ENCODE results near the gene C19orf81. TPM values are rescaled to one million over a fixed set of nuclear protein-coding genes. Genes with fewer than 3 reads are reported as not detected.

The C19orf81 gene
- polyA plus RNA-seq, 1 donor (not counting 4 experiments of a cell fraction or from before 2014, with no cell fraction given), result not detected

- FAIRE-seq, result no peak
- Histone ChIP-seq H3K27me3 (ENCODE audit: control insufficient read depth, extremely low read depth, insufficient read depth, low read length) (peaks cover 7% of the 10 kb centered on the region), H3K9me3 (ENCODE audit: control insufficient read depth, low read depth, low read length) (no peaks in the 10 kb centered on the region), H3K4me2 (ENCODE audit: control insufficient read depth, extremely low read depth, insufficient read depth, low read depth, low read length) (no peak overlapping the region), H3K9ac (ENCODE audit: control insufficient read depth, extremely low read depth, insufficient read depth, low read length) (no peak overlapping the region), H2AFZ (ENCODE audit: control insufficient read depth, low read length) (no peak overlapping the region), H3K4me3 (ENCODE audit: control insufficient read depth in 2 of 3, extremely low read depth in 1 of 3, insufficient read depth in 2 of 3, low read depth in 1 of 3, low read length in 3 of 3) (no peak overlapping the region), H4K20me1 (ENCODE audit: control insufficient read depth, extremely low read depth, insufficient read depth, low read length) (no peaks in the 10 kb centered on the region), H3K27ac (ENCODE audit: control insufficient read depth, insufficient read depth, low read length) (no peak overlapping the region), H3K36me3 (ENCODE audit: control insufficient read depth in 2 of 2, extremely low read depth in 1 of 2, insufficient read depth in 2 of 2, low read length in 2 of 2) (no peaks in the 10 kb centered on the region), H3K9me1 (ENCODE audit: control insufficient read depth, extremely low read depth, insufficient read depth, low read length) (no peaks in the 10 kb centered on the region), H3K4me1 (ENCODE audit: control insufficient read depth, extremely low read depth, insufficient read depth, low read length) (no peaks in the 10 kb centered on the region), H3K79me2 (ENCODE audit: control insufficient read depth, insufficient read depth, low read length) (no peaks in the 10 kb centered on the region)
- TF ChIP-seq EZH2 (IDR thresholded peaks at IDR 0.05; ENCODE audit: low read length), result no peak
- no peak for TF ChIP-seq CTCF (optimal IDR thresholded peaks at IDR 0.05 in 1 of 3, IDR thresholded peaks at IDR 0.05 in 1 of 3, conservative IDR thresholded peaks at IDR 0.05 in 1 of 3; ENCODE audit: extremely low read depth in 1 of 3, insufficient read depth in 2 of 3, low read length in 3 of 3)
- dilution Hi-C loops (cut with MboI; ENCODE audit: extremely low pct_ligation_motif_present, low sequenced_read_pairs), result no loop called here
- DNase-seq (ENCODE audit: low read depth, low spot score), result no peak
These were observed 8.0 kb downstream of the C19orf81 start for GRCh38 chr19:50657222-50657669.

- no peaks in the 10 kb centered on the region for H3K36me3 ChIP-seq (ENCODE audit: control insufficient read depth in 2 of 2, extremely low read depth in 1 of 2, insufficient read depth in 2 of 2, low read length in 2 of 2)
- no peaks in the 10 kb centered on the region for H3K79me2 ChIP-seq (ENCODE audit: control insufficient read depth, insufficient read depth, low read length)
- DNase-seq (ENCODE audit: low read depth, low spot score) (peak; percentile 42), FAIRE-seq (no peak)
- H2AFZ ChIP-seq (ENCODE audit: control insufficient read depth, low read length), result peak overlapping the region; percentile 15
- H3K27me3 ChIP-seq (ENCODE audit: control insufficient read depth, extremely low read depth, insufficient read depth, low read length), result peaks cover 7% of the 10 kb centered on the region
- no peak overlapping the region for H3K27ac ChIP-seq (ENCODE audit: control insufficient read depth, insufficient read depth, low read length)
- H3K4me1 ChIP-seq (ENCODE audit: control insufficient read depth, extremely low read depth, insufficient read depth, low read length), result no peaks in the 10 kb centered on the region
- peak overlapping the region; percentile 12 for H3K4me2 ChIP-seq (ENCODE audit: control insufficient read depth, extremely low read depth, insufficient read depth, low read depth, low read length)
- no peaks in the 10 kb centered on the region for H3K9me3 ChIP-seq (ENCODE audit: control insufficient read depth, low read depth, low read length)
- H3K9me1 ChIP-seq (ENCODE audit: control insufficient read depth, extremely low read depth, insufficient read depth, low read length), result no peaks in the 10 kb centered on the region
- H3K4me3 ChIP-seq (ENCODE audit: control insufficient read depth in 2 of 3, extremely low read depth in 1 of 3, insufficient read depth in 2 of 3, low read depth in 1 of 3, low read length in 3 of 3), result peak overlapping the region in 1 of 3 experiments; percentile 37
- no peak overlapping the region for H3K9ac ChIP-seq (ENCODE audit: control insufficient read depth, extremely low read depth, insufficient read depth, low read length)
- TF ChIP-seq EZH2 (IDR thresholded peaks at IDR 0.05; ENCODE audit: low read length), result no peak
- no peak for TF ChIP-seq CTCF (optimal IDR thresholded peaks at IDR 0.05 in 1 of 3, IDR thresholded peaks at IDR 0.05 in 1 of 3, conservative IDR thresholded peaks at IDR 0.05 in 1 of 3; ENCODE audit: extremely low read depth in 1 of 3, insufficient read depth in 2 of 3, low read length in 3 of 3)
- H4K20me1 ChIP-seq (ENCODE audit: control insufficient read depth, extremely low read depth, insufficient read depth, low read length), result no peaks in the 10 kb centered on the region
- dilution Hi-C loops (cut with MboI; ENCODE audit: extremely low pct_ligation_motif_present, low sequenced_read_pairs), result no loop called here
These were observed 8.6 kb downstream of the C19orf81 start for GRCh38 chr19:50657712-50658440.
